GM23338 (cell line): Measurements from ENCODE around the gene POLA2.

ENCODE experiments used
- CREB1 ChIP-seq: fragments of 250-450 bp; sonication (Bioruptor Pico); IDR thresholded peaks from 2 replicates; pipeline ENCODE4 v1.5.0; 2020; ENCODE audit warnings: low read depth, mild to moderate bottlenecking, moderate library complexity
- CTCF ChIP-seq, 2 experiments: fragments of 200-600 bp in 1 of 2; sonication (generic) in 1 of 2; conservative IDR thresholded peaks; 2 replicates each; pipeline versions ENCODE4 v1.5.1 to v1.6.1; 2016 to 2017; ENCODE audit warnings: antibody characterized with exemption in 2 of 2, low read depth in 2 of 2, mild to moderate bottlenecking in 2 of 2, moderate library complexity in 1 of 2
- EZH2 ChIP-seq: fragments of 200-600 bp; sonication (generic); IDR thresholded peaks from one replicate; pipeline ENCODE4 v1.8.0; 2017; ENCODE audit warnings: antibody characterized with exemption, mild to moderate bottlenecking, low read depth; ENCODE audit not compliant: unreplicated experiment
- EZH2phosphoT487 ChIP-seq: fragments of 200-600 bp; sonication (generic); IDR thresholded peaks from one replicate; pipeline ENCODE4 v1.8.1; 2018; ENCODE audit warnings: antibody characterized with exemption; ENCODE audit not compliant: unreplicated experiment
- POLR2AphosphoS5 ChIP-seq: IDR thresholded peaks from 2 replicates; pipeline ENCODE4 v1.6.1; 2016; ENCODE audit warnings: antibody characterized with exemption, low read depth
- REST ChIP-seq: IDR thresholded peaks from one replicate; pipeline ENCODE4 v1.6.1; 2018; ENCODE audit warnings: antibody characterized with exemption; ENCODE audit not compliant: unreplicated experiment
- ZNF331 ChIP-seq: fragments of 250-450 bp; sonication (Bioruptor Pico); IDR thresholded peaks from 2 replicates; pipeline ENCODE4 v1.5.0; 2020; ENCODE audit warnings: low read depth, mild to moderate bottlenecking, moderate library complexity
- TF ChIP-seq, protein P1 (sequence below): IDR thresholded peaks from 2 replicates; pipeline ENCODE4 v1.6.1; 2016; ENCODE audit warnings: antibody characterized with exemption

DNA sequence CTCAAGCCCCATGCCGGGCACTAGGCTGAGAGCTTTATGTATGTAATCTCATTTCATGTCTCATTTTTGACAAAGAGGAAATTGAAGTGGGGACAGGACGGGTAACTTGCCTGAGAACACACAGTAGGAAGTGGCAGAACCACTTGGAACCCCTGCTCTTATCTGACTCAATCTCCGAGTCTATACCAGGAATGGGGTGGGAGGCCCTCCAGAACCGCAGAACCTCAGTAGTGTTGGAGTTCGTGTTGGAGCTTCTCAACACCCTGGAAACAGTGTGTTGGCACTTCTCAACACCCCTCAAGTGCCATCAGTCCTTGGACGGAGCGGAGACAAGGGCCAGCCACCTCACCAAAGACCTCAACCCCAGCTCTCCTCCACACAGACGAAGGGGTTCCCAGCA, 38.8 kb upstream of the POLA2 start:
- no peak for TF ChIP-seq CTCF (conservative IDR thresholded peaks at IDR 0.05; ENCODE audit: low read depth in 2 of 2)
- TF ChIP-seq CREB1 (CRISPR knock-in tag): no peak
- TF ChIP-seq POLR2AphosphoS5: no peak
- TF ChIP-seq, protein P1, sequence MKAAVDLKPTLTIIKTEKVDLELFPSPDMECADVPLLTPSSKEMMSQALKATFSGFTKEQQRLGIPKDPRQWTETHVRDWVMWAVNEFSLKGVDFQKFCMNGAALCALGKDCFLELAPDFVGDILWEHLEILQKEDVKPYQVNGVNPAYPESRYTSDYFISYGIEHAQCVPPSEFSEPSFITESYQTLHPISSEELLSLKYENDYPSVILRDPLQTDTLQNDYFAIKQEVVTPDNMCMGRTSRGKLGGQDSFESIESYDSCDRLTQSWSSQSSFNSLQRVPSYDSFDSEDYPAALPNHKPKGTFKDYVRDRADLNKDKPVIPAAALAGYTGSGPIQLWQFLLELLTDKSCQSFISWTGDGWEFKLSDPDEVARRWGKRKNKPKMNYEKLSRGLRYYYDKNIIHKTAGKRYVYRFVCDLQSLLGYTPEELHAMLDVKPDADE: no peak
- no peak for TF ChIP-seq REST
- TF ChIP-seq EZH2phosphoT487: no peak
- TF ChIP-seq EZH2: no peak
- no peak for TF ChIP-seq ZNF331
